HEK293 (cell line): ENCODE data around the gene ENKUR.

ENCODE experiments used
- ZBTB17 ChIP-seq: fragments of 450-650 bp; formaldehyde crosslinking; IDR thresholded peaks from 2 replicates; pipeline ENCODE4 v1.5.1; 2016; ENCODE audit warnings: missing biosample characterization, missing genetic modification characterization
- TF ChIP-seq, protein P1 (sequence below): fragments of 450-650 bp; formaldehyde crosslinking; IDR thresholded peaks from 2 replicates; pipeline ENCODE4 v1.5.1; 2016; ENCODE audit warnings: missing biosample characterization, missing genetic modification characterization
- TF ChIP-seq, protein P2 (sequence below): fragments of 450-650 bp; formaldehyde crosslinking; IDR thresholded peaks from 2 replicates; pipeline ENCODE4 v1.5.1; 2016; ENCODE audit warnings: missing biosample characterization, missing genetic modification characterization
- TF ChIP-seq, protein P3 (sequence below): fragments of 450-650 bp; formaldehyde crosslinking; IDR thresholded peaks from 2 replicates; pipeline ENCODE4 v1.5.1; 2016; ENCODE audit warnings: missing biosample characterization, missing genetic modification characterization

DNA sequence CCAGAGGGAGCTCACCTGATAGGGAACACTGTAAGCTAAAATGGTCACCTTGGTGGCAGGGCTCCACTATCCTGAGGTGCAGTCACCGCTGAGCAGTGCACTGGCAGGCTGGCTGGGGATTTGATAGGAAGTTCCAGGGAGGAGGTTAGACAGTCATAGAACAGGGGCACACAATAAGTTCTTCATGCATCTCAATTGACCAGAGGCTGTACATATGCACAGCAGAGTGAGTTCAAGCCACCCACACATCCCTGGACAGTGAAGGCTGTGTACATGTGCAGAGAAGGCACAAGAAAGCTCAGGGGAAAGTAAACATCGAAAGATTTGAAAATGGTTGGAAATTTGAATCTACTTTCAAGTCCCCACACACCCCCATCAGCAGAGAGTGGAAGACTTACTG lies 77.4 kb downstream of the ENKUR start:
- TF ChIP-seq ZBTB17 (tag by site-specific recombination) = no peak
- TF ChIP-seq, protein P1, sequence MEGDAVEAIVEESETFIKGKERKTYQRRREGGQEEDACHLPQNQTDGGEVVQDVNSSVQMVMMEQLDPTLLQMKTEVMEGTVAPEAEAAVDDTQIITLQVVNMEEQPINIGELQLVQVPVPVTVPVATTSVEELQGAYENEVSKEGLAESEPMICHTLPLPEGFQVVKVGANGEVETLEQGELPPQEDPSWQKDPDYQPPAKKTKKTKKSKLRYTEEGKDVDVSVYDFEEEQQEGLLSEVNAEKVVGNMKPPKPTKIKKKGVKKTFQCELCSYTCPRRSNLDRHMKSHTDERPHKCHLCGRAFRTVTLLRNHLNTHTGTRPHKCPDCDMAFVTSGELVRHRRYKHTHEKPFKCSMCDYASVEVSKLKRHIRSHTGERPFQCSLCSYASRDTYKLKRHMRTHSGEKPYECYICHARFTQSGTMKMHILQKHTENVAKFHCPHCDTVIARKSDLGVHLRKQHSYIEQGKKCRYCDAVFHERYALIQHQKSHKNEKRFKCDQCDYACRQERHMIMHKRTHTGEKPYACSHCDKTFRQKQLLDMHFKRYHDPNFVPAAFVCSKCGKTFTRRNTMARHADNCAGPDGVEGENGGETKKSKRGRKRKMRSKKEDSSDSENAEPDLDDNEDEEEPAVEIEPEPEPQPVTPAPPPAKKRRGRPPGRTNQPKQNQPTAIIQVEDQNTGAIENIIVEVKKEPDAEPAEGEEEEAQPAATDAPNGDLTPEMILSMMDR (tag by site-specific recombination) = no peak
- TF ChIP-seq, protein P2, sequence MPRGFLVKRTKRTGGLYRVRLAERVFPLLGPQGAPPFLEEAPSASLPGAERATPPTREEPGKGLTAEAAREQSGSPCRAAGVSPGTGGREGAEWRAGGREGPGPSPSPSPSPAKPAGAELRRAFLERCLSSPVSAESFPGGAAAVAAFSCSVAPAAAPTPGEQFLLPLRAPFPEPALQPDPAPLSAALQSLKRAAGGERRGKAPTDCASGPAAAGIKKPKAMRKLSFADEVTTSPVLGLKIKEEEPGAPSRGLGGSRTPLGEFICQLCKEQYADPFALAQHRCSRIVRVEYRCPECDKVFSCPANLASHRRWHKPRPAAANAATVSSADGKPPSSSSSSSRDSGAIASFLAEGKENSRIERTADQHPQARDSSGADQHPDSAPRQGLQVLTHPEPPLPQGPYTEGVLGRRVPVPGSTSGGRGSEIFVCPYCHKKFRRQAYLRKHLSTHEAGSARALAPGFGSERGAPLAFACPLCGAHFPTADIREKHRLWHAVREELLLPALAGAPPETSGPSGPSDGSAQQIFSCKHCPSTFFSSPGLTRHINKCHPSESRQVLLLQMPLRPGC (tag by site-specific recombination) = no peak
- TF ChIP-seq, protein P3, sequence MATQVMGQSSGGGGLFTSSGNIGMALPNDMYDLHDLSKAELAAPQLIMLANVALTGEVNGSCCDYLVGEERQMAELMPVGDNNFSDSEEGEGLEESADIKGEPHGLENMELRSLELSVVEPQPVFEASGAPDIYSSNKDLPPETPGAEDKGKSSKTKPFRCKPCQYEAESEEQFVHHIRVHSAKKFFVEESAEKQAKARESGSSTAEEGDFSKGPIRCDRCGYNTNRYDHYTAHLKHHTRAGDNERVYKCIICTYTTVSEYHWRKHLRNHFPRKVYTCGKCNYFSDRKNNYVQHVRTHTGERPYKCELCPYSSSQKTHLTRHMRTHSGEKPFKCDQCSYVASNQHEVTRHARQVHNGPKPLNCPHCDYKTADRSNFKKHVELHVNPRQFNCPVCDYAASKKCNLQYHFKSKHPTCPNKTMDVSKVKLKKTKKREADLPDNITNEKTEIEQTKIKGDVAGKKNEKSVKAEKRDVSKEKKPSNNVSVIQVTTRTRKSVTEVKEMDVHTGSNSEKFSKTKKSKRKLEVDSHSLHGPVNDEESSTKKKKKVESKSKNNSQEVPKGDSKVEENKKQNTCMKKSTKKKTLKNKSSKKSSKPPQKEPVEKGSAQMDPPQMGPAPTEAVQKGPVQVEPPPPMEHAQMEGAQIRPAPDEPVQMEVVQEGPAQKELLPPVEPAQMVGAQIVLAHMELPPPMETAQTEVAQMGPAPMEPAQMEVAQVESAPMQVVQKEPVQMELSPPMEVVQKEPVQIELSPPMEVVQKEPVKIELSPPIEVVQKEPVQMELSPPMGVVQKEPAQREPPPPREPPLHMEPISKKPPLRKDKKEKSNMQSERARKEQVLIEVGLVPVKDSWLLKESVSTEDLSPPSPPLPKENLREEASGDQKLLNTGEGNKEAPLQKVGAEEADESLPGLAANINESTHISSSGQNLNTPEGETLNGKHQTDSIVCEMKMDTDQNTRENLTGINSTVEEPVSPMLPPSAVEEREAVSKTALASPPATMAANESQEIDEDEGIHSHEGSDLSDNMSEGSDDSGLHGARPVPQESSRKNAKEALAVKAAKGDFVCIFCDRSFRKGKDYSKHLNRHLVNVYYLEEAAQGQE (tag by site-specific recombination) = no peak
